ENCODE measurements around the gene ZNF414. TPM values are rescaled to one million over a fixed set of nuclear protein-coding genes. Genes with fewer than 3 reads are reported as not detected.

Gene ZNF414
- total and polyA plus RNA-seq, 2 donors (not counting 1 experiment from before 2014, with no cell fraction given) = 43.8 to 52.0 TPM

DNA sequence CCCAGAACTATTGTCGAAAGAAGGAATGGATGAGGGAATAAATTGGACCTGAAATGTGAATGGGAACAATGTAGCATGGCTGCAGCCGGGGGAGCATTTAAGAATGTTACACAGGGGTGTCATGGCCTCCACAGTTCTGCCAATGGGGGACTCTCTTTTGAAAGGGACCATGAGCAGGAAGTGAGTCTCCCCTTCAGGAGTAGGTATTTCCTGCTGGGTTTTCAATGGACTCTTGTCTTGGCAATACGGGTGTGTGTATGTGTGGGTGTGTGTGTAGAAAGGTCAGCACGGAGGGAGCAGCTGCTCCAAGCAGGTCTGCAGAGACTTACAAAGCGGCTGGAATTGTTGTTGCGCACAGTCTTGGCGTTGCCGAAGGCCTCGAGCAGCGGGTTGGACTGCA lies 38.8 kb upstream of the ZNF414 start:
- 98% methylated on average over 10 of the region's 10 CpGs for WGBS (ENCODE audit: insufficient coverage)
- Mint-ChIP-seq H3K9me3 (ENCODE audit: insufficient read depth) (no peaks in the 10 kb centered on the region), H3K4me1 (no peaks in the 10 kb centered on the region), H3K4me3 (no peak overlapping the region), H3K27me3 (no peaks in the 10 kb centered on the region), H3K27ac (peak overlapping the region; percentile 15)
- no peak for DNase-seq
- TF ChIP-seq, protein P1, sequence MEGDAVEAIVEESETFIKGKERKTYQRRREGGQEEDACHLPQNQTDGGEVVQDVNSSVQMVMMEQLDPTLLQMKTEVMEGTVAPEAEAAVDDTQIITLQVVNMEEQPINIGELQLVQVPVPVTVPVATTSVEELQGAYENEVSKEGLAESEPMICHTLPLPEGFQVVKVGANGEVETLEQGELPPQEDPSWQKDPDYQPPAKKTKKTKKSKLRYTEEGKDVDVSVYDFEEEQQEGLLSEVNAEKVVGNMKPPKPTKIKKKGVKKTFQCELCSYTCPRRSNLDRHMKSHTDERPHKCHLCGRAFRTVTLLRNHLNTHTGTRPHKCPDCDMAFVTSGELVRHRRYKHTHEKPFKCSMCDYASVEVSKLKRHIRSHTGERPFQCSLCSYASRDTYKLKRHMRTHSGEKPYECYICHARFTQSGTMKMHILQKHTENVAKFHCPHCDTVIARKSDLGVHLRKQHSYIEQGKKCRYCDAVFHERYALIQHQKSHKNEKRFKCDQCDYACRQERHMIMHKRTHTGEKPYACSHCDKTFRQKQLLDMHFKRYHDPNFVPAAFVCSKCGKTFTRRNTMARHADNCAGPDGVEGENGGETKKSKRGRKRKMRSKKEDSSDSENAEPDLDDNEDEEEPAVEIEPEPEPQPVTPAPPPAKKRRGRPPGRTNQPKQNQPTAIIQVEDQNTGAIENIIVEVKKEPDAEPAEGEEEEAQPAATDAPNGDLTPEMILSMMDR (IDR thresholded peaks at IDR 0.05) = no peak
- TF ChIP-seq EZH2 (IDR thresholded peaks at IDR 0.05; ENCODE audit: borderline replicate concordance, insufficient read depth, low read depth, low read length, poor library complexity, severe bottlenecking) = no peak
- Histone ChIP-seq H3K27ac (ENCODE audit: low read length in 2 of 2) (no peak overlapping the region), H3K4me1 (ENCODE audit: control insufficient read depth in 2 of 2, insufficient read depth in 2 of 2, low read length in 2 of 2) (no peaks in the 10 kb centered on the region), H3K79me2 (ENCODE audit: control insufficient read depth, insufficient read depth, low read length) (peaks cover 2% of the 10 kb centered on the region), H2AFZ (ENCODE audit: insufficient read depth, low read depth, low read length, poor library complexity, severe bottlenecking) (no peak overlapping the region), H3K4me3 (ENCODE audit: control extremely low read depth in 1 of 5, extremely low read depth in 1 of 5, insufficient read depth in 1 of 5, low read depth in 2 of 5, low read length in 4 of 5) (no peak overlapping the region), H3K9me3 (ENCODE audit: control extremely low read depth in 1 of 3, control insufficient read depth in 2 of 3, insufficient read depth in 1 of 3, low read length in 2 of 3) (no peaks in the 10 kb centered on the region), H3K36me3 (replicated peaks in 1 of 2; ENCODE audit: control extremely low read depth in 1 of 2, control insufficient read depth in 1 of 2, extremely low read depth in 1 of 2, insufficient read depth in 2 of 2, low read length in 1 of 2) (peaks cover 0 to 32% of the 10 kb centered on the region in 2 experiments), H3K4me2 (replicated peaks; ENCODE audit: low read depth, low read length, poor library complexity, severe bottlenecking) (no peak overlapping the region), H3K27me3 (replicated peaks in 1 of 4; ENCODE audit: control extremely low read depth in 1 of 4, control insufficient read depth in 3 of 4, insufficient read depth in 4 of 4, low read length in 3 of 4) (no peaks in the 10 kb centered on the region), H3K9ac (ENCODE audit: low read length) (no peak overlapping the region), H4K20me1 (ENCODE audit: control insufficient read depth, insufficient read depth, low read length, poor library complexity, severe bottlenecking) (peaks cover 5% of the 10 kb centered on the region)
- intact Hi-C loops (cut with micrococcal nuclease) = no loop called here
- POLR2A ChIA-PET = no interaction called here
- no peak for ATAC-seq (ENCODE audit: low read depth)
- CTCF ChIA-PET = interaction anchor here (0.7 to 1.4 kb wide), 2 partner anchors 26 to 27 kb away, joined by 3 to 4 read pairs; no protein-coding TSS in a partner anchor

DNA sequence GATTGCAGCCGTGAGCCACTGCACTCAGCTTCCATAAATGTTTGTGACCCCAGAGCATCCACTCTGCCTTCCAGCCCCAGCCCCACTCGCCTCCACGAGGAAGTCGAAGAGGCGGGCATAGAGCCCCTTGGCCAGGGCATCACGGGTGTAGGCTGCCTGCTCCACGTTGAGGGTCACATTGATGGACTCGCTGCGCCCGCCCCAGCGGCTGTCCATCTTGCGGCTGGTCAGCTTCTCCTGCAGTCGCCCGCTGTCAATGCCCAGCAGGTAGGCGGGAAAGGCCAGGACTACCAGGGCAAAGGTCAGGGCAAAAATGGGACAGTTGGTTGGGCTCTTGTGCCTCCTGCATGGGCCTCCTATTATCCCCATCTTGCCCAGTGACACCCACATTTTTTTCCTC lies 36.1 kb upstream of the ZNF414 start:
- Mint-ChIP-seq H3K27me3 (no peaks in the 10 kb centered on the region), H3K27ac (no peak overlapping the region), H3K4me1 (no peaks in the 10 kb centered on the region), H3K9me3 (ENCODE audit: insufficient read depth) (no peaks in the 10 kb centered on the region), H3K4me3 (no peak overlapping the region)
- no peaks in the 10 kb centered on the region for H3K9me3 ChIP-seq (ENCODE audit: control extremely low read depth in 1 of 3, control insufficient read depth in 2 of 3, insufficient read depth in 1 of 3, low read length in 2 of 3)
- ATAC-seq (ENCODE audit: low read depth) (no peak), DNase-seq (no peak)
- H3K4me2 ChIP-seq (replicated peaks; ENCODE audit: low read depth, low read length, poor library complexity, severe bottlenecking) = no peak overlapping the region
- intact Hi-C loops (cut with micrococcal nuclease) = no loop called here
- H3K9ac ChIP-seq (ENCODE audit: low read length) = no peak overlapping the region
- no peak overlapping the region for H3K27ac ChIP-seq (ENCODE audit: low read length in 2 of 2)
- no peaks in the 10 kb centered on the region for H3K27me3 ChIP-seq (replicated peaks in 1 of 4; ENCODE audit: control extremely low read depth in 1 of 4, control insufficient read depth in 3 of 4, insufficient read depth in 4 of 4, low read length in 3 of 4)
- peaks cover 2 to 35% of the 10 kb centered on the region in 2 experiments for H3K36me3 ChIP-seq (replicated peaks in 1 of 2; ENCODE audit: control extremely low read depth in 1 of 2, control insufficient read depth in 1 of 2, extremely low read depth in 1 of 2, insufficient read depth in 2 of 2, low read length in 1 of 2)
- CTCF ChIA-PET = interaction anchor here (1.7 to 1.8 kb wide), 2 partner anchors 29 to 31 kb away, joined by 4 read pairs; no protein-coding TSS in a partner anchor
- POLR2A ChIA-PET = no interaction called here
- H3K79me2 ChIP-seq (ENCODE audit: control insufficient read depth, insufficient read depth, low read length) = no peaks in the 10 kb centered on the region
- H3K4me3 ChIP-seq (ENCODE audit: control extremely low read depth in 1 of 5, extremely low read depth in 1 of 5, insufficient read depth in 1 of 5, low read depth in 2 of 5, low read length in 4 of 5) = no peak overlapping the region
- TF ChIP-seq, protein P1 (IDR thresholded peaks at IDR 0.05) = no peak
- no peak for TF ChIP-seq EZH2 (IDR thresholded peaks at IDR 0.05; ENCODE audit: borderline replicate concordance, insufficient read depth, low read depth, low read length, poor library complexity, severe bottlenecking)
- no peaks in the 10 kb centered on the region for H4K20me1 ChIP-seq (ENCODE audit: control insufficient read depth, insufficient read depth, low read length, poor library complexity, severe bottlenecking)
- no peak overlapping the region for H2AFZ ChIP-seq (ENCODE audit: insufficient read depth, low read depth, low read length, poor library complexity, severe bottlenecking)
- WGBS (ENCODE audit: insufficient coverage) = 98% methylated on average over 15 of the region's 15 CpGs
- H3K4me1 ChIP-seq (ENCODE audit: control insufficient read depth in 2 of 2, insufficient read depth in 2 of 2, low read length in 2 of 2) = no peaks in the 10 kb centered on the region

All from B cell (primary cell).